ENCODE measurements around the gene PDGFC.

PDGFC gene

GRCh38 chr4:156971676-156972378, at the start of gene PDGFC:
TSS of gene PDGFC (minus strand) at chr4:156971799. CDS start at chr4:156970903, 896 bp downstream.
- H3K27ac ChIP-seq (ENCODE audit: low read length), result no peak within 1 kb of the TSS
- no peak within 1 kb of the TSS for H3K4me2 ChIP-seq (ENCODE audit: insufficient read depth, low read length)
- H3K4me3 ChIP-seq (ENCODE audit: low read depth in 1 of 2, low read length in 2 of 2), result no peak within 1 kb of the TSS
- H3K9ac ChIP-seq (ENCODE audit: low read depth, low read length), result no peak within 1 kb of the TSS
- no peak for DNase-seq
- no peaks in the 10 kb centered on the region for H4K20me1 ChIP-seq (ENCODE audit: insufficient read depth, low read length)
- no peaks in the 10 kb centered on the region for H3K36me3 ChIP-seq (ENCODE audit: insufficient read depth, low read length)
- H3K79me2 ChIP-seq (ENCODE audit: insufficient read depth, low read length), result no peaks in the 10 kb centered on the region
- no peaks in the 10 kb centered on the region for H3K9me3 ChIP-seq (ENCODE audit: insufficient read depth, low read length, severe bottlenecking)
- ATAC-seq (ENCODE audit: insufficient read depth, low read depth), result no peak
- no peak within 1 kb of the TSS for H2AFZ ChIP-seq (ENCODE audit: low read depth, low read length)
- TF ChIP-seq CTCF (IDR thresholded peaks at IDR 0.05; ENCODE audit: borderline replicate concordance, extremely low read depth, low read length, poor library complexity, severe bottlenecking) (no peak), EZH2 (IDR thresholded peaks at IDR 0.05; ENCODE audit: borderline replicate concordance, low read depth, low read length, severe bottlenecking) (no peak)
- H3K27me3 ChIP-seq (ENCODE audit: insufficient read depth, low read length, poor library complexity), result no peaks in the 10 kb centered on the region
- H3K4me1 ChIP-seq (ENCODE audit: insufficient read depth, low read length), result peaks cover 4% of the 10 kb centered on the region; the same call in 1 of the 2 replicates

GRCh38 chr4:157020882-157021281, 49.3 kb upstream of the PDGFC start:
- no peak overlapping the region for H2AFZ ChIP-seq (ENCODE audit: low read depth, low read length)
- no peaks in the 10 kb centered on the region for H3K27me3 ChIP-seq (ENCODE audit: insufficient read depth, low read length, poor library complexity)
- TF ChIP-seq CTCF (IDR thresholded peaks at IDR 0.05; ENCODE audit: borderline replicate concordance, extremely low read depth, low read length, poor library complexity, severe bottlenecking) (no peak), EZH2 (IDR thresholded peaks at IDR 0.05; ENCODE audit: borderline replicate concordance, low read depth, low read length, severe bottlenecking) (no peak)
- no peak overlapping the region for H3K4me3 ChIP-seq (ENCODE audit: low read depth in 1 of 2, low read length in 2 of 2)
- ATAC-seq (ENCODE audit: insufficient read depth, low read depth), result no peak
- DNase-seq, result no peak
- H3K27ac ChIP-seq (ENCODE audit: low read length), result no peak overlapping the region
- H3K4me1 ChIP-seq (ENCODE audit: insufficient read depth, low read length), result no peaks in the 10 kb centered on the region
- no peaks in the 10 kb centered on the region for H3K9me3 ChIP-seq (ENCODE audit: insufficient read depth, low read length, severe bottlenecking)
- no peaks in the 10 kb centered on the region for H3K36me3 ChIP-seq (ENCODE audit: insufficient read depth, low read length)
- H3K79me2 ChIP-seq (ENCODE audit: insufficient read depth, low read length), result no peaks in the 10 kb centered on the region
- no peaks in the 10 kb centered on the region for H4K20me1 ChIP-seq (ENCODE audit: insufficient read depth, low read length)
- H3K9ac ChIP-seq (ENCODE audit: low read depth, low read length), result no peak overlapping the region
- H3K4me2 ChIP-seq (ENCODE audit: insufficient read depth, low read length), result no peak overlapping the region

GRCh38 chr4:157018920-157019490, 47.4 kb upstream of the PDGFC start:
- DNase-seq (no peak), ATAC-seq (ENCODE audit: insufficient read depth, low read depth) (no peak)
- Histone ChIP-seq H3K27ac (ENCODE audit: low read length) (no peak overlapping the region), H3K36me3 (ENCODE audit: insufficient read depth, low read length) (no peaks in the 10 kb centered on the region), H2AFZ (ENCODE audit: low read depth, low read length) (no peak overlapping the region), H3K9me3 (ENCODE audit: insufficient read depth, low read length, severe bottlenecking) (no peaks in the 10 kb centered on the region), H3K4me1 (ENCODE audit: insufficient read depth, low read length) (no peaks in the 10 kb centered on the region), H3K79me2 (ENCODE audit: insufficient read depth, low read length) (no peaks in the 10 kb centered on the region), H4K20me1 (ENCODE audit: insufficient read depth, low read length) (no peaks in the 10 kb centered on the region), H3K27me3 (ENCODE audit: insufficient read depth, low read length, poor library complexity) (no peaks in the 10 kb centered on the region), H3K4me2 (ENCODE audit: insufficient read depth, low read length) (no peak overlapping the region), H3K9ac (ENCODE audit: low read depth, low read length) (no peak overlapping the region), H3K4me3 (ENCODE audit: low read depth in 1 of 2, low read length in 2 of 2) (no peak overlapping the region)
- TF ChIP-seq CTCF (IDR thresholded peaks at IDR 0.05; ENCODE audit: borderline replicate concordance, extremely low read depth, low read length, poor library complexity, severe bottlenecking), result no peak
- TF ChIP-seq EZH2 (IDR thresholded peaks at IDR 0.05; ENCODE audit: borderline replicate concordance, low read depth, low read length, severe bottlenecking), result no peak

All from DND-41 (cell line).